H1 (cell line): ENCODE measurements around the gene MEF2D. TPM values are rescaled to one million over a fixed set of nuclear protein-coding genes. Genes with fewer than 3 reads are reported as not detected.

Source experiments
- CTCF ChIA-PET: fragments of 300-600 bp; sonication (Branson Sonifier 250); formaldehyde crosslinking; loops from one replicate; lab custom pipeline; 2021; ENCODE audit not compliant: partially characterized antibody; lab: Charles Lee
- POLR2A ChIA-PET: fragments of 300-600 bp; sonication (Branson Sonifier 250); formaldehyde crosslinking; loops from one replicate; lab custom pipeline; 2021; ENCODE audit warnings: inconsistent platforms; ENCODE audit not compliant: partially characterized antibody; lab: Charles Lee
- DNase-seq, 2 experiments: peaks; one replicate each; pipeline versions ENCODE4 v3.0.0 to v3.0.0-alpha.2; 2010 to 2022; ENCODE audit warnings: low spot score in 2 of 2, low read depth in 1 of 2, mixed read lengths in 1 of 2
- FAIRE-seq: peaks from 2 replicates; lab custom pipeline; 2011; peaks lifted over from hg19 to GRCh38; lab: Jason Lieb, UNC
- H2AFZ ChIP-seq: 2 replicates; pipeline ENCODE4 v1.8.1; 2012; ENCODE audit warnings: low read length, inconsistent platforms
- H2AK5ac ChIP-seq: 2 replicates; pipeline ENCODE4 v1.6.1; 2013; ENCODE audit warnings: low read depth, low read length
- H2BK120ac ChIP-seq: replicated peaks from 2 replicates; pipeline ENCODE3; 2013; ENCODE audit warnings: low read depth, low read length, inconsistent platforms
- H2BK12ac ChIP-seq: 2 replicates; pipeline ENCODE4 v1.6.1; 2013; ENCODE audit warnings: low read depth, low read length
- H2BK15ac ChIP-seq: 2 replicates; pipeline ENCODE4 v1.6.1; 2013; ENCODE audit warnings: low read length
- H2BK20ac ChIP-seq: 2 replicates; pipeline ENCODE4 v1.6.1; 2013; ENCODE audit warnings: low read length
- H2BK5ac ChIP-seq: 2 replicates; pipeline ENCODE4 v1.6.1; 2013; ENCODE audit warnings: low read depth, low read length
- H3K14ac ChIP-seq: 2 replicates; pipeline ENCODE4 v1.6.1; 2013; ENCODE audit warnings: inconsistent platforms; ENCODE audit not compliant: insufficient read length
- H3K18ac ChIP-seq: 2 replicates; pipeline ENCODE4 v1.6.1; 2013; ENCODE audit warnings: low read length; ENCODE audit errors: extremely low read depth
- H3K23ac ChIP-seq: 2 replicates; pipeline ENCODE4 v1.6.1; 2013; ENCODE audit warnings: inconsistent platforms; ENCODE audit not compliant: insufficient read length
- H3K23me2 ChIP-seq: 2 replicates; pipeline ENCODE4 v1.6.1; 2013; ENCODE audit warnings: low read depth, low read length
- H3K27ac ChIP-seq: 2 replicates; pipeline ENCODE4 v1.6.1; 2011; ENCODE audit warnings: low read depth, low read length, inconsistent platforms
- H3K27me3 ChIP-seq, 4 experiments: replicated peaks in 1 of 4; 1 replicate in 1 of 4; 2 replicates in 3 of 4; pipeline versions ENCODE4 v1.6.1 to v1.8.1; 2011 to 2013; ENCODE audit warnings: low read length in 3 of 4, mild to moderate bottlenecking in 3 of 4, inconsistent platforms in 2 of 4, mixed read lengths in 2 of 4, moderate library complexity in 1 of 4; ENCODE audit not compliant: control insufficient read depth in 3 of 4, insufficient read depth in 3 of 4; ENCODE audit errors: extremely low read depth in 1 of 4
- H3K36me3 ChIP-seq, 4 experiments: 2 replicates each; pipeline versions ENCODE4 v1.6.1 to v1.8.1; 2011 to 2013; ENCODE audit warnings: mild to moderate bottlenecking in 4 of 4, low read length in 3 of 4, moderate library complexity in 2 of 4, control low read depth in 1 of 4, inconsistent platforms in 1 of 4; ENCODE audit not compliant: insufficient read depth in 4 of 4, control insufficient read depth in 2 of 4
- H3K4ac ChIP-seq: replicated peaks from 2 replicates; pipeline ENCODE3; 2013; ENCODE audit warnings: low read length, low read depth, mixed read lengths, inconsistent platforms; ENCODE audit not compliant: insufficient read length
- H3K4me1 ChIP-seq, 4 experiments: replicated peaks in 1 of 4; 1 replicate in 1 of 4; 2 replicates in 3 of 4; pipeline versions ENCODE4 v1.6.1 to v1.8.1; 2011 to 2013; ENCODE audit warnings: low read length in 3 of 4, inconsistent platforms in 2 of 4, mixed read lengths in 1 of 4; ENCODE audit not compliant: insufficient read depth in 4 of 4, control insufficient read depth in 3 of 4
- H3K4me2 ChIP-seq, 2 experiments: 2 replicates each; pipeline versions ENCODE4 v1.6.1 to v1.8.1; 2011 to 2013; ENCODE audit warnings: low read depth in 2 of 2, low read length in 2 of 2, control low read depth in 1 of 2, inconsistent platforms in 1 of 2, mild to moderate bottlenecking in 1 of 2; ENCODE audit not compliant: insufficient read depth in 1 of 2
- H3K4me3 ChIP-seq, 4 experiments: fragments of 200-600, 300-600 bp in 1 of 4; sonication (generic), shearing (Covaris generic), sonication (Bioruptor Twin) in 1 of 4; 2 replicates each; pipeline versions ENCODE4 v1.5.1 to v1.8.1; 2011 to 2016; ENCODE audit warnings: low read length in 4 of 4, low read depth in 3 of 4, control low read depth in 2 of 4, inconsistent platforms in 2 of 4, mild to moderate bottlenecking in 2 of 4, mixed read lengths in 1 of 4, moderate library complexity in 1 of 4; ENCODE audit not compliant: insufficient read depth in 2 of 4; ENCODE audit errors: extremely low read depth in 1 of 4
- H3K56ac ChIP-seq: replicated peaks from 2 replicates; pipeline ENCODE3; 2013; ENCODE audit warnings: low read depth, mild to moderate bottlenecking, mixed read lengths, low read length, inconsistent platforms; ENCODE audit not compliant: insufficient read length
- H3K79me1 ChIP-seq: 2 replicates; pipeline ENCODE4 v1.6.1; 2013; ENCODE audit warnings: low read depth, low read length, control low read depth
- H3K79me2 ChIP-seq, 2 experiments: 2 replicates each; pipeline versions ENCODE4 v1.6.1 to v1.8.1; 2012 to 2013; ENCODE audit warnings: low read length in 2 of 2, mild to moderate bottlenecking in 2 of 2, inconsistent platforms in 1 of 2; ENCODE audit not compliant: insufficient read depth in 2 of 2, control insufficient read depth in 1 of 2
- H3K9ac ChIP-seq, 4 experiments: replicated peaks in 1 of 4; 1 replicate in 1 of 4; 2 replicates in 3 of 4; pipeline versions ENCODE4 v1.6.1 to v1.8.1; 2011 to 2013; ENCODE audit warnings: low read depth in 3 of 4, low read length in 3 of 4, control low read depth in 2 of 4, mild to moderate bottlenecking in 2 of 4, moderate library complexity in 2 of 4, inconsistent platforms in 1 of 4; ENCODE audit errors: extremely low read depth in 1 of 4
- H3K9me3 ChIP-seq, 2 experiments: 2 replicates each; pipeline versions ENCODE4 v1.6.1 to v1.8.1; 2012 to 2013; ENCODE audit warnings: mild to moderate bottlenecking in 2 of 2, moderate library complexity in 2 of 2, control low read depth in 1 of 2, inconsistent platforms in 1 of 2, low read depth in 1 of 2, low read length in 1 of 2, mixed read lengths in 1 of 2; ENCODE audit not compliant: insufficient read depth in 2 of 2
- H4K20me1 ChIP-seq, 2 experiments: replicated peaks in 1 of 2; 2 replicates each; pipeline versions ENCODE3 to v1.8.1; 2011 to 2013; ENCODE audit warnings: inconsistent platforms in 2 of 2, low read length in 2 of 2, mild to moderate bottlenecking in 1 of 2; ENCODE audit not compliant: insufficient read depth in 2 of 2, control insufficient read depth in 1 of 2
- H4K5ac ChIP-seq: 2 replicates; pipeline ENCODE4 v1.6.1; 2013; ENCODE audit warnings: low read length, low read depth, mixed read lengths, inconsistent platforms; ENCODE audit not compliant: insufficient read length
- H4K8ac ChIP-seq: 2 replicates; pipeline ENCODE4 v1.8.0; 2013; ENCODE audit warnings: mild to moderate bottlenecking, moderate library complexity, low read length, inconsistent platforms; ENCODE audit not compliant: insufficient read depth; ENCODE audit errors: extremely low read depth
- H4K91ac ChIP-seq: replicated peaks from 2 replicates; pipeline ENCODE3; 2013; ENCODE audit warnings: low read length, mixed read lengths, inconsistent platforms; ENCODE audit not compliant: insufficient read length
- CREB1 ChIP-seq: IDR thresholded peaks from 2 replicates; pipeline ENCODE4 v1.6.1; 2012; ENCODE audit warnings: inconsistent platforms
- EP300 ChIP-seq, 2 experiments: IDR thresholded peaks; 1 replicate in 1 of 2; 2 replicates in 1 of 2; pipeline ENCODE4 v1.6.1; 2011 to 2012; ENCODE audit warnings: low read depth in 2 of 2, low read length in 2 of 2, mild to moderate bottlenecking in 2 of 2, borderline replicate concordance in 1 of 2, inconsistent platforms in 1 of 2, moderate library complexity in 1 of 2
- FOSL1 ChIP-seq: IDR thresholded peaks from 2 replicates; pipeline ENCODE4 v1.6.1; 2011; ENCODE audit warnings: mild to moderate bottlenecking, low read depth, low read length, moderate library complexity; ENCODE audit not compliant: insufficient read depth
- GTF2F1 ChIP-seq: IDR thresholded peaks from 2 replicates; pipeline ENCODE4 v1.6.1; 2012; ENCODE audit warnings: low read depth, low read length, improper control_type of control experiment, borderline replicate concordance
- HDAC6 ChIP-seq: IDR thresholded peaks from one replicate; pipeline ENCODE4 v1.7.1; 2012; ENCODE audit warnings: low read depth, mild to moderate bottlenecking, inconsistent platforms, low read length, moderate library complexity
- JUN ChIP-seq: IDR thresholded peaks from 2 replicates; pipeline ENCODE4 v1.6.1; 2011; ENCODE audit warnings: low read depth, mild to moderate bottlenecking, improper control_type of control experiment, low read length
- SAP30 ChIP-seq: fragments of 300-600 bp; sonication (generic); IDR thresholded peaks from 2 replicates; pipeline ENCODE4 v1.7.1; 2012; ENCODE audit warnings: low read length, moderate library complexity, mild to moderate bottlenecking, inconsistent platforms; ENCODE audit not compliant: insufficient read depth, insufficient replicate concordance
- SIX5 ChIP-seq: IDR thresholded peaks from 2 replicates; pipeline ENCODE4 v1.6.1; 2011; ENCODE audit warnings: mild to moderate bottlenecking, low read depth, low read length
- SP1 ChIP-seq: IDR thresholded peaks from 2 replicates; pipeline ENCODE4 v1.6.1; 2011; ENCODE audit warnings: low read depth, low read length
- SP2 ChIP-seq: IDR thresholded peaks from 2 replicates; pipeline ENCODE4 v1.6.1; 2012; ENCODE audit warnings: mild to moderate bottlenecking, low read length, inconsistent platforms
- SRF ChIP-seq: IDR thresholded peaks from 2 replicates; pipeline ENCODE4 v1.6.1; 2011; ENCODE audit warnings: mild to moderate bottlenecking, low read depth, low read length, moderate library complexity
- ZNF274 ChIP-seq: IDR thresholded peaks from 2 replicates; pipeline ENCODE4 v1.7.0; 2012; ENCODE audit warnings: low read length, borderline replicate concordance; ENCODE audit errors: extremely low read depth
- WGBS, 2 experiments: shearing (Covaris generic) in 1 of 2; methylation state at CpG; one replicate each; pipeline versions ENCODE4 v1.1.6 to v1.1.7; 2013 to 2015; ENCODE audit warnings: low lambda C conversion rate in 2 of 2, mixed read lengths in 2 of 2, inconsistent platforms in 1 of 2, low coverage in 1 of 2, missing lambda C conversion rate in 1 of 2; ENCODE audit not compliant: insufficient replicate concordance in 2 of 2, insufficient coverage in 1 of 2, insufficient read length in 1 of 2; ENCODE audit errors: extremely low coverage in 1 of 2, missing lambda C conversion rate in 1 of 2; 5-methylcytosine and 5-hydroxymethylcytosine counted together
- polyA plus RNA-seq, 7 experiments: library from polyadenylated mRNA; depleted of rRNA in 3 of 7; stranded (reverse) in 5 of 7; unstranded in 2 of 7; fragments of >200 nt in 5 of 7; fragments of 200-250 nt in 2 of 7; gene quantifications; 1 replicate in 5 of 7; 2 replicates in 1 of 7; 4 replicates in 1 of 7; pipeline versions ENCODE4 v1.2.1 to v1.2.3, GENCODE V29; 2011 to 2013; ENCODE audit warnings: missing spikeins in 2 of 7, mixed read lengths in 2 of 7
- total RNA-seq: library from RNA; stranded (reverse); fragmentation: NEBNext Ultra II Directional; extraction: Animal tissue kit (Norgen Biotek cat#: 25700); gene quantifications from 2 replicates; pipeline ENCODE4 v1.2.1, GENCODE V29; 2021
- TF ChIP-seq, protein P1 (sequence below): IDR thresholded peaks from 2 replicates; pipeline ENCODE4 v1.6.1; 2011; ENCODE audit warnings: low read depth, mild to moderate bottlenecking, low read length; ENCODE audit not compliant: insufficient read depth

Gene MEF2D
- total and polyA plus RNA-seq, 2 of the 8 experiments (the other 6 are each of a cell fraction or from before 2014, with no cell fraction given): 17.3 to 20.3 TPM

DNA sequence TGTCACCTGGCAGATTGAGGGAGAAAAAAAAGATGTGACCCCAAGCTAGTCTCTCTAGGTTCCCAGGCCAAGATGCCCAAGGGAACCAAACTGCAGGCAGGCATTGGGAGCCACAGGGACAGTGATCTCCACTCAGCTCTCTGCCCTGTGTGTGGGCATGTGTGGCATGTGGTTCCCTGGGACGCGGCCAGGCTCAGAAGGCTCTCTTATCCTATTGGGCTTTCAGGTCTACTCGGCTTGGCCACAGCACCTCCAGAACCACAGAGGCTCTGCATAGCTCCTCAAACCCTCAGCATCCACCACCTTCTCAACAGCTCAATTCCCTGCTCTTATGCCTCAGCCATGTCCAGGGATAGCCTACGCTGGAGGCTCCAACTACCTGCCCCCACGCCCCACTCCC, 49.8 kb upstream of the MEF2D start:
- no peak overlapping the region for H3K27ac ChIP-seq
- no peak overlapping the region for H2BK15ac ChIP-seq
- H3K23ac ChIP-seq: no peak overlapping the region
- H4K5ac ChIP-seq: no peak overlapping the region
- no peak overlapping the region for H2AFZ ChIP-seq
- TF ChIP-seq SRF: no peak
- no peak for TF ChIP-seq EP300 (IDR thresholded peaks at IDR 0.05; ENCODE audit: borderline replicate concordance in 1 of 2, low read depth in 2 of 2, low read length in 2 of 2)
- TF ChIP-seq SP2: no peak
- no peak for TF ChIP-seq SP1
- TF ChIP-seq JUN: no peak
- TF ChIP-seq GTF2F1: no peak
- TF ChIP-seq HDAC6: no peak
- TF ChIP-seq FOSL1: no peak
- no peak for TF ChIP-seq SIX5
- TF ChIP-seq, protein P1, sequence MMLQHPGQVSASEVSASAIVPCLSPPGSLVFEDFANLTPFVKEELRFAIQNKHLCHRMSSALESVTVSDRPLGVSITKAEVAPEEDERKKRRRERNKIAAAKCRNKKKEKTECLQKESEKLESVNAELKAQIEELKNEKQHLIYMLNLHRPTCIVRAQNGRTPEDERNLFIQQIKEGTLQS: no peak
- TF ChIP-seq SAP30: no peak
- TF ChIP-seq CREB1: no peak
- no peak for TF ChIP-seq ZNF274
- no peak overlapping the region for H3K4me2 ChIP-seq
- no peak overlapping the region for H3K9ac ChIP-seq
- no peaks in the 10 kb centered on the region for H3K4me1 ChIP-seq
- H4K91ac ChIP-seq: no peak overlapping the region
- H3K9me3 ChIP-seq: no peaks in the 10 kb centered on the region
- ChIA-PET POLR2A (interaction anchor here (0.9 to 1.6 kb wide), 2 partner anchors 13 to 51 kb away, joined by 3 read pairs; partner anchors contain the start of gene GPATCH4), CTCF (interaction anchor here (0.6 to 6.8 kb wide), 9 partner anchors 9 to 778 kb away, joined by 3 to 33 read pairs (median 3); partner anchors contain the start of gene NAXE)
- H3K23me2 ChIP-seq: no peaks in the 10 kb centered on the region
- no peak overlapping the region for H3K14ac ChIP-seq
- no peak overlapping the region for H3K18ac ChIP-seq
- H3K27me3 ChIP-seq: no peaks in the 10 kb centered on the region
- H3K36me3 ChIP-seq: peaks cover 3 to 24% (median 13%) of the 10 kb centered on the region in 4 experiments; a peak in 6 of 8 replicates
- no peak overlapping the region for H2BK12ac ChIP-seq
- H2BK120ac ChIP-seq: no peak overlapping the region
- no peak overlapping the region for H3K4me3 ChIP-seq
- FAIRE-seq (no peak), DNase-seq (no peak)
- no peaks in the 10 kb centered on the region for H3K79me2 ChIP-seq
- no peak overlapping the region for H3K56ac ChIP-seq
- H3K4ac ChIP-seq: no peak overlapping the region
- no peak overlapping the region for H4K8ac ChIP-seq
- no peak overlapping the region for H2BK5ac ChIP-seq
- H2AK5ac ChIP-seq: no peak overlapping the region
- no peaks in the 10 kb centered on the region for H3K79me1 ChIP-seq
- H2BK20ac ChIP-seq: no peak overlapping the region
- 93% methylated on average over 5 of the region's 5 CpGs; no CpG with 5 or more reads in 1 of the 2 experiments for whole genome bisulfite sequencing, 2 experiments
- H4K20me1 ChIP-seq: peaks cover 0 to 8% of the 10 kb centered on the region in 2 experiments
